ENCODE measurements around the gene YTHDC1. TPM values are rescaled to one million over a fixed set of nuclear protein-coding genes. Genes with fewer than 3 reads are reported as not detected.
A peak's percentile ranks its signal among the peaks of the same experiment; 100 is the strongest.

YTHDC1 gene
- total RNA-seq (2021; ENCODE audit: unreplicated experiment) (44.5 TPM), Bru-seq, nascent RNA (percentile 93 among the genes with signal in this experiment), BruChase-seq, experiment 1, labeled RNA remaining after a 2-hour chase (percentile 89 among the genes with signal in this experiment), BruChase-seq, experiment 2, labeled RNA remaining after a 6-hour chase (percentile 87 among the genes with signal in this experiment)
- 36.2 TPM for polyA plus RNA-seq (2012; ENCODE audit: insufficient read length)
- long read RNA-seq, full-length matches to known transcripts: 11 of 27 reads
- long read RNA-seq, partial matches to known transcripts: 15 of 27 reads
- long read RNA-seq, other reads (novel, unspliced or antisense): 1 of 27 reads

DNA sequence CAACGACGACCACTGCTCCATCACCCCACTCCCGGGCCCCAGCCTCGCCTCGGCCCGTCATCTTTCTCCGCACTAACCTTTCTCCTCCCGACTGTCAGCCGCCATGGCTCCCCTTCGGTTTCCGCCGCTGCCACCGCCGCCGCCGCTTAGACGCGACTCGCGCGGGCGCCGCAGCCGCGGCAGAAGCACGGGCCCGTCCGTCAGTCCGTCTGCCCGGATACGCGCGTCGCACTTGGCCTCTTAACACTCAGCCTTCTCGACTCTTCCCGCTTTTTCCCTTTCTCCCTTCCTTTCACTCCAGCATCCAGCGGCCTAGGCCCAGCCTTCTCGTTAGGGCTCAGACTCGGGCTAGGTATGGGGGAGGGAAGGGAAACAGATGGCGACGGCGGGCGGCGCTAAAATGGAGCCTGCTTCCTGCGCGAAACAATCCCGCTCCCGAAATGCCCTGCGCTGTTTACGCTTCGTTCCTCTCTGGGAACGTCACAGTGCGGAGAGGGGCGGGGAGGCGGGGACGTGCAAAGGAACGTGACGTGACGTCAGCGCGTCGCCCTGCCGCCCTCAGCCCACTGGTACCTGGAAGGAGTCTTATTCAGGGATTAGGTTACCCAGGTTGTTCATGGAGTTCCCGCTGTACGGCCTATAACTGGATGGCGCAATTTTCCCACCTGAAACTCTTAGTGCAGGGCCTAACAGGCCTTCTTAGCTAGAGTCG lies at the start of gene YTHDC1:
Gene YTHDC1, minus strand, starts transcription at position 442 of the 712 bp plus-strand sequence. Its CDS starts 337 bp downstream, at position 105.
- in situ Hi-C loops (cut with HindIII; ENCODE audit: low pct_unique_long_range_greater_than_20kb, low sequenced_read_pairs) (no loop called here), intact Hi-C loops (cut with micrococcal nuclease; ENCODE audit: unreplicated experiment) (no loop called here)
- Histone ChIP-seq H3K36me3 (ENCODE audit: control insufficient read depth, insufficient read depth, low read length) (peaks cover 3% of the 10 kb centered on the region; the same call in 1 of the 2 replicates), H3K9me3 (ENCODE audit: control insufficient read depth, insufficient read depth, low read depth, low read length) (no peaks in the 10 kb centered on the region), H3K4me3 (ENCODE audit: low read depth in 2 of 2, low read length in 2 of 2) (peak within 1 kb of the TSS; percentile 63 to 85), H3K27ac (ENCODE audit: low read length) (peak within 1 kb of the TSS; percentile 87), H3K27me3 (ENCODE audit: control insufficient read depth, insufficient read depth, low read length) (no peaks in the 10 kb centered on the region), H3K4me1 (ENCODE audit: control insufficient read depth, insufficient read depth, low read length) (peaks cover 13% of the 10 kb centered on the region)
- POLR2A ChIA-PET: interaction anchor here (0.6 kb wide), 1 partner anchor 944 kb away, joined by 3 read pairs; no protein-coding TSS in a partner anchor
- DNase-seq (ENCODE audit: low read depth, low spot score): no peak
- CTCF ChIA-PET: no interaction called here
- ATAC-seq: peak; percentile 99
- TF ChIP-seq, protein P1, sequence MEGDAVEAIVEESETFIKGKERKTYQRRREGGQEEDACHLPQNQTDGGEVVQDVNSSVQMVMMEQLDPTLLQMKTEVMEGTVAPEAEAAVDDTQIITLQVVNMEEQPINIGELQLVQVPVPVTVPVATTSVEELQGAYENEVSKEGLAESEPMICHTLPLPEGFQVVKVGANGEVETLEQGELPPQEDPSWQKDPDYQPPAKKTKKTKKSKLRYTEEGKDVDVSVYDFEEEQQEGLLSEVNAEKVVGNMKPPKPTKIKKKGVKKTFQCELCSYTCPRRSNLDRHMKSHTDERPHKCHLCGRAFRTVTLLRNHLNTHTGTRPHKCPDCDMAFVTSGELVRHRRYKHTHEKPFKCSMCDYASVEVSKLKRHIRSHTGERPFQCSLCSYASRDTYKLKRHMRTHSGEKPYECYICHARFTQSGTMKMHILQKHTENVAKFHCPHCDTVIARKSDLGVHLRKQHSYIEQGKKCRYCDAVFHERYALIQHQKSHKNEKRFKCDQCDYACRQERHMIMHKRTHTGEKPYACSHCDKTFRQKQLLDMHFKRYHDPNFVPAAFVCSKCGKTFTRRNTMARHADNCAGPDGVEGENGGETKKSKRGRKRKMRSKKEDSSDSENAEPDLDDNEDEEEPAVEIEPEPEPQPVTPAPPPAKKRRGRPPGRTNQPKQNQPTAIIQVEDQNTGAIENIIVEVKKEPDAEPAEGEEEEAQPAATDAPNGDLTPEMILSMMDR (IDR thresholded peaks at IDR 0.05): no peak
- 0 out of 2 replicates have a peak, but pooled peaks have one; percentile 27 for TF ChIP-seq TCF7L2 (IDR thresholded peaks at IDR 0.05; ENCODE audit: low read depth, low read length)
- peak; percentile 81 for TF ChIP-seq POLR2AphosphoS5 (IDR thresholded peaks at IDR 0.05; ENCODE audit: low read depth, low read length)
- TF ChIP-seq, protein P2, sequence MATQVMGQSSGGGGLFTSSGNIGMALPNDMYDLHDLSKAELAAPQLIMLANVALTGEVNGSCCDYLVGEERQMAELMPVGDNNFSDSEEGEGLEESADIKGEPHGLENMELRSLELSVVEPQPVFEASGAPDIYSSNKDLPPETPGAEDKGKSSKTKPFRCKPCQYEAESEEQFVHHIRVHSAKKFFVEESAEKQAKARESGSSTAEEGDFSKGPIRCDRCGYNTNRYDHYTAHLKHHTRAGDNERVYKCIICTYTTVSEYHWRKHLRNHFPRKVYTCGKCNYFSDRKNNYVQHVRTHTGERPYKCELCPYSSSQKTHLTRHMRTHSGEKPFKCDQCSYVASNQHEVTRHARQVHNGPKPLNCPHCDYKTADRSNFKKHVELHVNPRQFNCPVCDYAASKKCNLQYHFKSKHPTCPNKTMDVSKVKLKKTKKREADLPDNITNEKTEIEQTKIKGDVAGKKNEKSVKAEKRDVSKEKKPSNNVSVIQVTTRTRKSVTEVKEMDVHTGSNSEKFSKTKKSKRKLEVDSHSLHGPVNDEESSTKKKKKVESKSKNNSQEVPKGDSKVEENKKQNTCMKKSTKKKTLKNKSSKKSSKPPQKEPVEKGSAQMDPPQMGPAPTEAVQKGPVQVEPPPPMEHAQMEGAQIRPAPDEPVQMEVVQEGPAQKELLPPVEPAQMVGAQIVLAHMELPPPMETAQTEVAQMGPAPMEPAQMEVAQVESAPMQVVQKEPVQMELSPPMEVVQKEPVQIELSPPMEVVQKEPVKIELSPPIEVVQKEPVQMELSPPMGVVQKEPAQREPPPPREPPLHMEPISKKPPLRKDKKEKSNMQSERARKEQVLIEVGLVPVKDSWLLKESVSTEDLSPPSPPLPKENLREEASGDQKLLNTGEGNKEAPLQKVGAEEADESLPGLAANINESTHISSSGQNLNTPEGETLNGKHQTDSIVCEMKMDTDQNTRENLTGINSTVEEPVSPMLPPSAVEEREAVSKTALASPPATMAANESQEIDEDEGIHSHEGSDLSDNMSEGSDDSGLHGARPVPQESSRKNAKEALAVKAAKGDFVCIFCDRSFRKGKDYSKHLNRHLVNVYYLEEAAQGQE (IDR thresholded peaks at IDR 0.05; ENCODE audit: insufficient read depth in 1 of 2, low read depth in 2 of 2, low read length in 1 of 2): no peak
- 0 out of 2 replicates have a peak, but pooled peaks have one; percentile 38 for TF ChIP-seq SIN3A (IDR thresholded peaks at IDR 0.05; ENCODE audit: borderline replicate concordance, insufficient read depth, low read depth, low read length)
- no TSS peak for BruUV-seq (replicated peaks)

DNA sequence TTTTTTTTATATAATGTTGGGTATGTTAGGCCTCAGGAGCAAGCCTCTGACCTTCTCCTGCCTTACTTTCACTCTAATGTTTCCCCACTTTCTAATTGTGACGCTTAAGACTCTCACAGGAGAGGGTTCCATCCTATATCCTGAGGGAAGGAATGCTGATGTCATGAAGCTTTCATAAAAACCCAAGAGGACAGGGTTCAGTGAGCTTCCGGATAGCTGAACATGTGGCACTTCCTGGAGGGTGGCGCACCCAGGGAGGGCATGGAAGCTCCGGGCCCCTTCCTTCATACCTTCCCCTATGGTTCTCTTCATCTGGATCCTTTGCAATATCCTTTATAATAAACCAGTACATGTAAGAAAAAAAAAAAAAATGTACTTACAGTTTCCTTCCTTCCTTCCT lies 49.4 kb upstream of the YTHDC1 start:
- Histone ChIP-seq H3K4me1 (ENCODE audit: control insufficient read depth, insufficient read depth, low read length) (no peaks in the 10 kb centered on the region), H3K4me3 (ENCODE audit: low read depth in 2 of 2, low read length in 2 of 2) (no peak overlapping the region), H3K27ac (ENCODE audit: low read length) (no peak overlapping the region), H3K27me3 (ENCODE audit: control insufficient read depth, insufficient read depth, low read length) (no peaks in the 10 kb centered on the region), H3K9me3 (ENCODE audit: control insufficient read depth, insufficient read depth, low read depth, low read length) (no peaks in the 10 kb centered on the region), H3K36me3 (ENCODE audit: control insufficient read depth, insufficient read depth, low read length) (no peaks in the 10 kb centered on the region)
- ATAC-seq: no peak
- BruUV-seq (replicated peaks): no TSS peak
- CTCF ChIA-PET: no interaction called here
- intact Hi-C loops (cut with micrococcal nuclease; ENCODE audit: unreplicated experiment) (no loop called here), in situ Hi-C loops (cut with HindIII; ENCODE audit: low pct_unique_long_range_greater_than_20kb, low sequenced_read_pairs) (no loop called here)
- POLR2A ChIA-PET: no interaction called here
- DNase-seq (ENCODE audit: low read depth, low spot score): no peak
- TF ChIP-seq SIN3A (IDR thresholded peaks at IDR 0.05; ENCODE audit: borderline replicate concordance, insufficient read depth, low read depth, low read length): no peak
- TF ChIP-seq, protein P2 (IDR thresholded peaks at IDR 0.05; ENCODE audit: insufficient read depth in 1 of 2, low read depth in 2 of 2, low read length in 1 of 2): no peak
- TF ChIP-seq, protein P1 (IDR thresholded peaks at IDR 0.05): no peak
- no peak for TF ChIP-seq POLR2AphosphoS5 (IDR thresholded peaks at IDR 0.05; ENCODE audit: low read depth, low read length)
- no peak for TF ChIP-seq TCF7L2 (IDR thresholded peaks at IDR 0.05; ENCODE audit: low read depth, low read length)

All from Panc1 (cell line).